LHCN-M2 (cell line): ENCODE measurements around the gene FBXO48. TPM values are rescaled to one million over a fixed set of nuclear protein-coding genes. Genes with fewer than 3 reads are reported as not detected.
A peak's percentile ranks its signal among the peaks of the same experiment; 100 is the strongest.

Experiments
- DNase-seq: peaks from one replicate; pipeline ENCODE4 v3.0.0-alpha.2; 2012; ENCODE audit warnings: low read depth
- polyA plus RNA-seq: library from polyadenylated mRNA; unstranded; fragments of >200 nt; gene quantifications from one replicate; pipeline ENCODE4 v1.2.1, GENCODE V29; 2012; ENCODE audit warnings: missing spikeins
- total RNA-seq: library from RNA; depleted of rRNA; stranded (reverse); fragments of >200 nt; gene quantifications from 2 replicates; pipeline ENCODE4 v1.2.3, GENCODE V29; 2014; rRNA removed

Gene FBXO48
- 0.64 and 1.0 TPM in 2 replicates for total RNA-seq
- 0.26 TPM for polyA plus RNA-seq

GRCh38 chr2:68467077-68467960 lies at the start of gene FBXO48, which contains the start of gene APLF:
TSS of gene FBXO48 (minus strand) at chr2:68467294. CDS start at chr2:68465145, 2,149 bp downstream.
TSS of gene APLF (plus strand) at chr2:68467585. CDS start at chr2:68467732, 147 bp downstream.
- DNase-seq = peak; percentile 99

- no peak for DNase-seq
Observed at GRCh38 chr2:68516051-68516955, 49.2 kb upstream of the FBXO48 start.

GRCh38 chr2:68514316-68514929 lies 47.3 kb upstream of the FBXO48 start:
- DNase-seq = no peak

GRCh38 chr2:68512966-68513365 lies 45.9 kb upstream of the FBXO48 start:
- DNase-seq = peak; percentile 30

- DNase-seq = no peak
Observed at GRCh38 chr2:68512326-68512725, 45.2 kb upstream of the FBXO48 start.

- DNase-seq = no peak
Observed at GRCh38 chr2:68506170-68506569, 39.1 kb upstream of the FBXO48 start.

GRCh38 chr2:68505603-68506159 lies 38.6 kb upstream of the FBXO48 start:
- no peak for DNase-seq

GRCh38 chr2:68501768-68502167 lies 34.7 kb upstream of the FBXO48 start:
- DNase-seq = no peak

- DNase-seq = no peak
Observed at GRCh38 chr2:68500649-68501048, 33.6 kb upstream of the FBXO48 start.

- DNase-seq = no peak
Observed at GRCh38 chr2:68499133-68499532, 32.0 kb upstream of the FBXO48 start.

- no peak for DNase-seq
Observed at GRCh38 chr2:68491582-68491981, 24.5 kb upstream of the FBXO48 start.

- no peak for DNase-seq
Observed at GRCh38 chr2:68489282-68489681, 22.2 kb upstream of the FBXO48 start.

GRCh38 chr2:68488605-68489004 lies 21.5 kb upstream of the FBXO48 start:
- DNase-seq = peak; percentile 25

- DNase-seq = peak; percentile 38
Observed at GRCh38 chr2:68487773-68488355, 20.8 kb upstream of the FBXO48 start.

- DNase-seq = no peak
Observed at GRCh38 chr2:68483011-68483410, 15.9 kb upstream of the FBXO48 start.

- DNase-seq = no peak
Observed at GRCh38 chr2:68482296-68482820, 15.3 kb upstream of the FBXO48 start.

- DNase-seq = no peak
Observed at GRCh38 chr2:68478688-68479087, 11.6 kb upstream of the FBXO48 start.

GRCh38 chr2:68476454-68476853 lies 9.4 kb upstream of the FBXO48 start:
- DNase-seq = no peak

- DNase-seq = no peak
Observed at GRCh38 chr2:68475576-68475975, 8.5 kb upstream of the FBXO48 start.

- no peak for DNase-seq
Observed at GRCh38 chr2:68475110-68475509, 8.0 kb upstream of the FBXO48 start.
